Mucosa of stomach (tissue), 1 donor: ENCODE results near the gene FGD4.

Experiments used
- H3K27me3 ChIP-seq: one replicate; pipeline ENCODE4 v1.7.0; 2013; ENCODE audit warnings: mild to moderate bottlenecking, low read length; ENCODE audit not compliant: control insufficient read depth, insufficient read depth
- H3K36me3 ChIP-seq: one replicate; pipeline ENCODE4 v1.7.0; 2013; ENCODE audit warnings: low read length; ENCODE audit not compliant: control insufficient read depth, insufficient read depth
- H3K4me1 ChIP-seq: one replicate; pipeline ENCODE4 v1.7.0; 2013; ENCODE audit warnings: mild to moderate bottlenecking, low read length; ENCODE audit not compliant: control insufficient read depth, insufficient read depth
- H3K4me3 ChIP-seq: one replicate; pipeline ENCODE4 v1.7.0; 2013; ENCODE audit warnings: low read length
- H3K9ac ChIP-seq: one replicate; pipeline ENCODE4 v1.7.0; 2013; ENCODE audit warnings: mild to moderate bottlenecking, low read length, moderate library complexity
- H3K9me3 ChIP-seq: one replicate; pipeline ENCODE4 v1.7.0; 2013; ENCODE audit warnings: mild to moderate bottlenecking, low read length, moderate library complexity; ENCODE audit not compliant: control insufficient read depth
- donor health status: Pancreatic carcinoma.

The FGD4 gene

GRCh38 chr12:32483993-32484392, 84.6 kb downstream of the FGD4 start:
- no peaks in the 10 kb centered on the region for H3K36me3 ChIP-seq
- no peaks in the 10 kb centered on the region for H3K9me3 ChIP-seq
- H3K4me3 ChIP-seq, result no peak overlapping the region
- peaks cover 5% of the 10 kb centered on the region for H3K4me1 ChIP-seq
- no peak overlapping the region for H3K9ac ChIP-seq
- no peaks in the 10 kb centered on the region for H3K27me3 ChIP-seq

DNA sequence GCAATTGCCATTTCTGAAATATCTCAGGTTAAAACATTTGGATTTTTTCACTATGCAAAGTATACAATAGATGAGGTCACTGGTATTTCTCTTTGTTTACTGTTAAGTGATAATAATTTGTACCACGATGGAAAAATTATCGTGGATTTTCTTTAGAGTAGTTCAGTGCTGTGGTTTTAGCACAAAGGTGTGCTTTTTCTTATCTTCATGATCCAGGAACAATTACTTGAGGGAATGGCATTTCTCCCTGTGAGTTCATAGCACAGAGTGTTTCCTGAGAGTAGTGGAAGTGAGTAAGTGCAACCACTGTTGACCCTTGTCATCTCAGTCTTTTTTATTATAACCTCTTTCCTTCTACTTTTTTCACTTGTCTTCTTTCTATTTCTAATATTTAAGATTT, 86.8 kb downstream of the FGD4 start:
- Histone ChIP-seq H3K4me3 (no peak overlapping the region), H3K36me3 (no peaks in the 10 kb centered on the region), H3K4me1 (peaks cover 4% of the 10 kb centered on the region), H3K9me3 (no peaks in the 10 kb centered on the region), H3K9ac (no peak overlapping the region), H3K27me3 (no peaks in the 10 kb centered on the region)

GRCh38 chr12:32488132-32488531, 88.8 kb downstream of the FGD4 start:
- H3K4me1 ChIP-seq, result peaks cover 8% of the 10 kb centered on the region
- no peak overlapping the region for H3K4me3 ChIP-seq
- H3K36me3 ChIP-seq, result no peaks in the 10 kb centered on the region
- no peaks in the 10 kb centered on the region for H3K9me3 ChIP-seq
- no peaks in the 10 kb centered on the region for H3K27me3 ChIP-seq
- no peak overlapping the region for H3K9ac ChIP-seq

GRCh38 chr12:32489070-32489469, 89.7 kb downstream of the FGD4 start:
- Histone ChIP-seq H3K36me3 (no peaks in the 10 kb centered on the region), H3K9me3 (no peaks in the 10 kb centered on the region), H3K27me3 (no peaks in the 10 kb centered on the region), H3K4me1 (peaks cover 16% of the 10 kb centered on the region), H3K9ac (no peak overlapping the region), H3K4me3 (no peak overlapping the region)

- no peaks in the 10 kb centered on the region for H3K36me3 ChIP-seq
- H3K27me3 ChIP-seq, result no peaks in the 10 kb centered on the region
- H3K4me1 ChIP-seq, result peaks cover 19% of the 10 kb centered on the region
- no peak overlapping the region for H3K9ac ChIP-seq
- H3K4me3 ChIP-seq, result no peak overlapping the region
- H3K9me3 ChIP-seq, result no peaks in the 10 kb centered on the region
These were observed 91.4 kb downstream of the FGD4 start for GRCh38 chr12:32490801-32491200.

GRCh38 chr12:32493282-32493681, 93.9 kb downstream of the FGD4 start:
- Histone ChIP-seq H3K4me3 (no peak overlapping the region), H3K9me3 (no peaks in the 10 kb centered on the region), H3K27me3 (no peaks in the 10 kb centered on the region), H3K9ac (no peak overlapping the region), H3K4me1 (peaks cover 19% of the 10 kb centered on the region), H3K36me3 (no peaks in the 10 kb centered on the region)

DNA sequence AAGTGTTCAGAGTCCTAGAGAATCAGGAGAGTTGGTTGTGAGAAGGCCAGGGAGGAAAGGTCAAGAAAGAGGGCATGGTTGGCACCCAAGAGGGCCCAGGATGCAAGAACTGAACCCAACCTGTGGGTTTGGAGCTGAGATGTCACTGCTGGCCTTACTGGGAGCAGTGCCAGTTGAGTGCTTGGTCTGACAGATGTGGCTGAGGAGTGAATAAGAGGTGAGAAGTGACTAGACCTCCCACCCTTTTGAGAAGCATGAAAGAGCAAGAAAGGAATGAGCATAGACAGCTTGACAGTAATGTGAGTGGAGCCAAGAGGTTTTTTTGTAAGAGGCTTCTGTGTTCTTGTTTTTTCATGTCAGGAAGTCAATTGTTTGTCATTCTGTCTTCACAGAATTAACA, 95.3 kb downstream of the FGD4 start:
- H3K4me1 ChIP-seq, result peaks cover 29% of the 10 kb centered on the region
- H3K27me3 ChIP-seq, result no peaks in the 10 kb centered on the region
- no peaks in the 10 kb centered on the region for H3K9me3 ChIP-seq
- no peak overlapping the region for H3K9ac ChIP-seq
- H3K4me3 ChIP-seq, result no peak overlapping the region
- no peaks in the 10 kb centered on the region for H3K36me3 ChIP-seq

DNA sequence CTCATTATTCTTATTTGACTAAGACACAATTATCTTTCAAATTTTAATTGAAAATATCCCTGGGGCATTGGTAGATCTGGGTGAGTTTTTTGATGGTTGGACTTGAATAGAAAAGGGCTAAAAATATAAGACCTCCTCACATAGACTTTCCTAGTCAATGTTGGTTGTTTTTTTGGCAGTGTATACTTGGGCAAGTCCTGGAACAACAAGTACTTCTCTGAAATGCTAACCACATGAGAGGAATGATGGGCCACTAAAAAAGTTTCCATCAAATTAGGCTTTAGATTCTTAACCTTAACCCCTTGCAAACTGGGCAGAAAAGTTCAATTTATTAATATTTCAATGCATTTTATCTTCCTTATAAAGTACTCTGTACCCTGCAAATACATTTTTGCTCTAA, 97.6 kb downstream of the FGD4 start:
- H3K9me3 ChIP-seq, result no peaks in the 10 kb centered on the region
- no peak overlapping the region for H3K9ac ChIP-seq
- H3K4me1 ChIP-seq, result peaks cover 35% of the 10 kb centered on the region
- no peak overlapping the region for H3K4me3 ChIP-seq
- no peaks in the 10 kb centered on the region for H3K27me3 ChIP-seq
- H3K36me3 ChIP-seq, result no peaks in the 10 kb centered on the region

DNA sequence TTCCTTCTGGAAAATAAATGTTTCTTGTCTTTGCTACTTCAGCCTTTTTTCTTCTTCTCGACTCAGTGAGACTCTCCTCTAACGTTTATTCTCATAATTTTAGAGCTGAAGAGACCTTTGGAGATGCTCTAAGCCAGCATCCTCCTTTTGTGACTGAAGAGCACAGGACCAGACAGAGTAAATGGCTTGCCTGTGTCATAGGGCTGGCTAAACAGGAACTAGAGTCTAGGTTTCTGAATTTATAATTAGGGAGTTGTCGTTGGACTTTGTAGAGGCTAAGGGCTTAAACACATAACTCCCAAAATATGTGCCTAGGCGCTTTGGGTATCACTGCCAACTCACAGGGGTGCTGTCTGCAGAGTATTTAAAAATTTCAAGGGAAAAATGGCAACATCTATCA, 98.5 kb downstream of the FGD4 start:
- no peaks in the 10 kb centered on the region for H3K9me3 ChIP-seq
- H3K4me1 ChIP-seq, result peaks cover 43% of the 10 kb centered on the region
- no peaks in the 10 kb centered on the region for H3K27me3 ChIP-seq
- no peak overlapping the region for H3K9ac ChIP-seq
- no peaks in the 10 kb centered on the region for H3K36me3 ChIP-seq
- H3K4me3 ChIP-seq, result no peak overlapping the region

DNA sequence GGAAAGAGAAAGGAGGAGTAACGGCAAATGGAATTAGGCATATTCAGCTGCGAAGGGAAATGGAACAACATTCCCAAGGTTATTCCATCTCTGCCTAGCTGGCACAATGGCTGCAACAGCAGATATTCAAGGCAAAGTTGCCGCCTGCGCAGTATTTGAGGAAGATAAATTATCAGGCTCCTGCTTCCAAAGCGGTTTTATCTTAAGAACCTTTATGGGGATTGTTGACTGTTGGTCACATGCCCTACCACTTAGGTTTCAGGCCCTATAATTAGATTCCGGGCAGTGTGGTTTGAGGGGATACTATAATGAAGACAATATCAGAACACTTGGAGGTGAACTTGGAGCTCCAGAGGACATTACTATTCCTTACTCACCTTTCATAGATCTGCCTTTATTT, 99.7 kb downstream of the FGD4 start:
- Histone ChIP-seq H3K9ac (no peak overlapping the region), H3K4me3 (no peak overlapping the region), H3K9me3 (no peaks in the 10 kb centered on the region), H3K27me3 (no peaks in the 10 kb centered on the region), H3K4me1 (peaks cover 37% of the 10 kb centered on the region), H3K36me3 (no peaks in the 10 kb centered on the region)

DNA sequence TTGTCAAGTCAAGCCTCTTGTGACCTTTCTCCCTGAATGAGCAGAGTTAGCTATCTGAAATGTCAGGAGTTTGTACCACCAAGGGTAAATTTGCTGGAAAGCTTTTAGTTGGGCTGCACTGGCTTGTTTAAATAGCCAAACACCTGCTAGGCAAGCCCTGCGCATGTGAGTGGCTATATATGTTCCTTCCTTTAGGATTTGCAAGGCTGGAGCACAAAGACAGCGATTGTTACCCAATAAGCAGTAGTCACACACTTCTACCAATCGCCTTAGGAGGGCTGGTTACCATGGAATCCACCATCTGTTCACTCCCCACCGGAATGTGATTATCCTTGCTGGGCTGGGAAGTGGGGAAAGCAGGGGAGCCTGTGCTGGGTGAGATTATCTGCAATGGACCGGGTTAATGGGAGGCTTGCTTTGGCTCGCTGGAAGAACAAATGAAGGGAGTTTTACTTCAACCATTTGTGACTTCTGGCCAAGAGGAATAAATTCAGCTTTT, 102.5 kb downstream of the FGD4 start:
- Histone ChIP-seq H3K9ac (peak overlapping the region; percentile 33), H3K9me3 (no peaks in the 10 kb centered on the region), H3K4me3 (peak overlapping the region; percentile 28), H3K36me3 (no peaks in the 10 kb centered on the region), H3K4me1 (peaks cover 44% of the 10 kb centered on the region), H3K27me3 (no peaks in the 10 kb centered on the region)

- no peaks in the 10 kb centered on the region for H3K27me3 ChIP-seq
- H3K9me3 ChIP-seq, result no peaks in the 10 kb centered on the region
- no peak overlapping the region for H3K4me3 ChIP-seq
- no peaks in the 10 kb centered on the region for H3K36me3 ChIP-seq
- H3K9ac ChIP-seq, result no peak overlapping the region
- H3K4me1 ChIP-seq, result peaks cover 47% of the 10 kb centered on the region
These were observed 103.5 kb downstream of the FGD4 start for GRCh38 chr12:32502693-32503502.
